T-helper 22 cell (primary cell): ENCODE data around the gene PHOX2A.
"Not testable (repeated sequence)": the region's sequence is repeated elsewhere in the genome, so short reads cannot be mapped to it uniquely, and the experiment has no call there.

Experiments used
- DNase-seq: peaks from one replicate; pipeline ENCODE4 v3.0.0-alpha.2; 2020; ENCODE audit warnings: low read depth

Gene PHOX2A

GRCh38 chr11:72244060-72244360 lies at the start of gene PHOX2A:
TSS of gene PHOX2A (minus strand) at chr11:72244176. CDS start at chr11:72244004, 172 bp downstream.
- DNase-seq: no peak

GRCh38 chr11:72293391-72293790 lies 49.4 kb upstream of the PHOX2A start:
- DNase-seq: no peak

- no peak for DNase-seq
Observed at GRCh38 chr11:72292106-72292785, 48.3 kb upstream of the PHOX2A start.

- not testable (repeated sequence) for DNase-seq
Observed at GRCh38 chr11:72290741-72291140, 46.8 kb upstream of the PHOX2A start.

- DNase-seq: no peak
Observed at GRCh38 chr11:72287293-72287692, 43.3 kb upstream of the PHOX2A start.

GRCh38 chr11:72283947-72284346 lies 40.0 kb upstream of the PHOX2A start:
- no peak for DNase-seq

- no peak for DNase-seq
Observed at GRCh38 chr11:72280726-72281315, 36.8 kb upstream of the PHOX2A start.

- no peak for DNase-seq
Observed at GRCh38 chr11:72280037-72280436, 36.1 kb upstream of the PHOX2A start.

- DNase-seq: no peak
Observed at GRCh38 chr11:72278905-72279304, 34.9 kb upstream of the PHOX2A start.

GRCh38 chr11:72274435-72274834 lies 30.5 kb upstream of the PHOX2A start:
- no peak for DNase-seq

- DNase-seq: no peak
Observed at GRCh38 chr11:72271980-72272379, 28.0 kb upstream of the PHOX2A start.

- DNase-seq: no peak
Observed at GRCh38 chr11:72267956-72268617, 24.1 kb upstream of the PHOX2A start.

- not testable (repeated sequence) for DNase-seq
Observed at GRCh38 chr11:72266960-72267359, 23.0 kb upstream of the PHOX2A start.

GRCh38 chr11:72265951-72266350 lies 22.0 kb upstream of the PHOX2A start:
- no peak for DNase-seq

GRCh38 chr11:72263361-72263760 lies 19.4 kb upstream of the PHOX2A start:
- DNase-seq: no peak

- DNase-seq: no peak
Observed at GRCh38 chr11:72260574-72260973, 16.6 kb upstream of the PHOX2A start.

- DNase-seq: no peak
Observed at GRCh38 chr11:72259490-72259889, 15.5 kb upstream of the PHOX2A start.

- DNase-seq: no peak
Observed at GRCh38 chr11:72257570-72257969, 13.6 kb upstream of the PHOX2A start.

GRCh38 chr11:72254299-72254993 lies 10.5 kb upstream of the PHOX2A start:
- DNase-seq: no peak

GRCh38 chr11:72253392-72253791 lies 9.4 kb upstream of the PHOX2A start:
- no peak for DNase-seq

GRCh38 chr11:72251614-72252013 lies 7.6 kb upstream of the PHOX2A start:
- no peak for DNase-seq

- no peak for DNase-seq
Observed at GRCh38 chr11:72250661-72251464, 6.9 kb upstream of the PHOX2A start.
